Globus pallidus (tissue), 1 donor: ENCODE data around the gene ADAMTS12.

Experiments used
- DNase-seq: peaks from one replicate; pipeline ENCODE4 v3.0.0-alpha.2; 2015; ENCODE audit warnings: low spot score

Gene ADAMTS12

DNA sequence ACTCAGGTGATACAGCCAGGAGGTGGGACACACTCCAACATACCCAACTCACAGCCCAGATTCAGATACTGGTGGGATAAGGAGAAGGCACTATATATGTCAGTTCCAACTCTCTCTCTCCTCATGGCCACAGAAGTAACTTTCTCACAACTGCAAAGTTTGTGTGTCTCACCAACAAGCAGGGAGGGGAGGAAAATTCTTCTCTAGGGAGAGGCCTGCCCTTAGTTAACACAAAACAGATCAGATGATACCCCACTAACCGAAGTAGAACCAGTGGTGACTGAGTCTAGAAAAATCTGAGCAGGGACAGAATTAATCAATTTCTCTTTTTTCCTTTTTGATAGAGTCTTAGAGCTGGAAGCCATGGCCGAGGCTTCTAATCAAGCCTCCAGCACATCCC is 133.1 kb downstream of the ADAMTS12 start:
- no peak for DNase-seq

DNA sequence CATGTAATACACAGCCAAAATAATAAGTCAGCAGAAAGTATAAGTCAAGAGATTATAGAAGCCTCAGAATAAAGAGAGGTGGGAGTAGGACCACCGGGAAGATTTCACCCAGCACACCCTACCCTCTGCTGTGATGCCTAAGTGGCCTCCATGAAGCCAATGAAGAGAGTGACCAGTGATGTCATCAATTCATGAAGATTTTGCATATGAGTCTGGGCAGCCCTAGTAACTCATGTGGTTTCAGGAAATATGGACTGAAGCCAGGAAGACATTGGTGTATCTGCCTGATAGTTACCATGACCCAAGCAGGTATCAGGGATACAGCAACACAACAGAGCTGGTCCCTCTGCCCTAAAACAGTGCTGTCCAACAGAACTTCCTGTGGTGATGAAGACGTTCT is 135.3 kb downstream of the ADAMTS12 start:
- DNase-seq: no peak

DNA sequence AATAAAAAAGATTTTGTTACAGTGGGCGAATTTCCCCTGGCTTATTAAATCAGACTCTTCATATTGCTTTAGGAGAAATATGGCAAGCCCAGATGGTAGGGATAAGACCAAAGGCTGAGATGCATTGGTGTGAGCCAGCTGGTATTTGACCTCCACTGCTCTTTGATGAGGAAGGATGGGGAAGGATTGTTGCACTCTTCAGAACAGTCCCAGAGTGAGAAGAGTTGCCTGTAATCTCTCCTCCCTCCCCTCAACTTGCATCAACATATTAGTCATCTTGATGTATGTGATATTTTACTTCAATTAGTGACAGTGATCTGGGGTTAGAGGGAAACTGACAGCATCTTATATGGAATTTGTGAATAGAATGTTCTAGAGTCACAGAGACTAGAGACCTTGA is 136.6 kb downstream of the ADAMTS12 start:
- DNase-seq: no peak

- DNase-seq: no peak
These were observed 138.1 kb downstream of the ADAMTS12 start for GRCh38 chr5:33753704-33754103.

- DNase-seq: no peak
These were observed 143.0 kb downstream of the ADAMTS12 start for GRCh38 chr5:33748754-33749153.

GRCh38 chr5:33745101-33745770 is 146.6 kb downstream of the ADAMTS12 start:
- DNase-seq: no peak

DNA sequence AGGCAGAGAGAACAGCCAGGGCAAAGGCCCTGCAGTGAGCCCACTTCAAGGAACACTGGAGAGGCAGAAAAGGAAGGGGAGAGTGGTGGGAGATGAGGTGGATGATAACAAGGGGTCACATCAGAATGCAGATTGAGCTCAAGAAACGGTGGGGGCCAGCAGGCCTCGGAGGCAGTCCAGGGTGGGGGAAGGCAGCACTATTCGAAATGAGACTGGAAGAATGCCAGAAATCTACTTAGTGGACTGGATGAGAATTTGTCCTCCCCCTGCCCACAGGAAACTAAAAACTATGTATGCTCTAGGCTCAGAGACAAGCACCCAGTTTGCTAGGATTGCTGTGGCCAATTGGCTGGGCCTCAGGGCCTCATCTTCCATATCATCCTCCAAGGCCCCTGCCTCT is 148.7 kb downstream of the ADAMTS12 start:
- no peak for DNase-seq

DNA sequence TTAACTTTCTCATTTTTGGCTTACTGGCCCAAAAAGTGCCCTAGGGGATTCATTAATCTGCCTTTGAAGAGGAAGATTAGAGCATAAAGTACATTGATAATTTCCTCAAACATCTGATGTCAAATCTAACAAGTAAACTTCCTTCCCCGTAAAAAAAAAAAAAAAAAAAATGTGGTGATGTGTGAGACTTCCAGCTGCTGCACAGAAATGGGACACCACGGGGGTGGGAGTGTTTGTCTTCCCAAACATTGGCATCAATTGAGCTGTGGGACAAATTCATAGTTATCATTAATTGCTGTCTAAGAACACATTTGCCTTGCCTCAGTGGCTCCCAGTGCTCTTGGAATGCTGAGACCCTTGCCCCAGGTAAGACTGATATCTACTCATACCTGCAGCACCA is 149.6 kb downstream of the ADAMTS12 start:
- no peak for DNase-seq

- no peak for DNase-seq
These were observed 152.8 kb downstream of the ADAMTS12 start for GRCh38 chr5:33738967-33739366.

DNA sequence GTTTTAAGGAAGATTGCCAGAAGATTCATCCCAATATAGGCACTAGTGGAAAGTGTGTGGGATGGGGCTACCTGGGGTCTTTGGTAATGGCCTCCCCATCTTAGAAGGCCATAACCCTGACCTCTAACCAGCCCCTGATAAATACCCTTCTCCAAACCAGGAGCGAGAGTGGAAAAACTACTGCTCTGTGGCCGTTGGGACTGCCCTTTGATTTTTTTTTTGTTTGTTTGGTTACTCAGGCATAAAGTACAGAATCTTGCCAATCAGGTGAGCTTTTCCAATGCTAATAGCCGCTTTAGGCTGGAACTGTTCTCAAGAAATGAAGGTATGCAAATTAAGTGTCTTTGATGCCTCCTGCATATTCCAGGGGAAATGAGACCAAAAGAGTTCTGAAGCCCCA is 153.7 kb downstream of the ADAMTS12 start:
- no peak for DNase-seq

- peak; percentile 7 for DNase-seq
These were observed 154.1 kb downstream of the ADAMTS12 start for GRCh38 chr5:33737697-33738096.

DNA sequence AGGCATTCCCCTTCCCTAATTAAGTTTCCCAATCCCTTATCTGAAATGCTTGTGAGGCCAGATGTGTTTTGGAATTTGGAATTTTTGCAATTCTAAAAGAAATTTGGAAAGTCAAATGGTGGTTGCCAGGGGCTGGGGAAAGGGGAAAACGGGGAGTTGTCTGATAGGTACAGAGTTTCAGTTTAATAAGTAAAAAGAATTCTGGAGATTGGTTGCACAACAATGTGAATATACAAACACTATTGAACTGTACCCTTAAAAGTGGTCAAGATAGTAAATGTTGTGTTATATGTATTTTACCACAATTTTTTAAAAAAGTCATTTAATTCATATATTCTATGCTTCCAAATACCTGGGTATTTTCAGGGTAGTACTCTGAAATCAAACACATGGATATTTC is 154.5 kb downstream of the ADAMTS12 start:
- no peak for DNase-seq

DNA sequence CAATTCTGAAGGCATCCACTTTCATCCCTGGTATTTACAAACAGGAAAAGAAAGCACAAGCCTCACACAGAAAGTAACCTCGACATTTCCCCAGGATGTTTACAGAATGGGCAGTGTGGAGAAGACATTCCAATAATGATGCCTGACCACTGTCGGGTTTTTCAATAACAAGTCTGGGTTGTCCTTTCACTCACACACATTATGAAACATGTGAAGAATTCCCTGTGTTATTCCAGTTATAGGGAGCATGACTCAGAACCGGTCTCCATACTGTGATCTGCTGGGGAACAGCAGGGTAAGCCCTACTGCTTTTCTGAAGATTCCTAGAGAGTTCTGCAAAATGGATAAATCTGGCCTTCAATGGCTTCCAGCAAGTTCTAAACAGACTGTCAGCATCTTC is 155.3 kb downstream of the ADAMTS12 start:
- DNase-seq: no peak

DNA sequence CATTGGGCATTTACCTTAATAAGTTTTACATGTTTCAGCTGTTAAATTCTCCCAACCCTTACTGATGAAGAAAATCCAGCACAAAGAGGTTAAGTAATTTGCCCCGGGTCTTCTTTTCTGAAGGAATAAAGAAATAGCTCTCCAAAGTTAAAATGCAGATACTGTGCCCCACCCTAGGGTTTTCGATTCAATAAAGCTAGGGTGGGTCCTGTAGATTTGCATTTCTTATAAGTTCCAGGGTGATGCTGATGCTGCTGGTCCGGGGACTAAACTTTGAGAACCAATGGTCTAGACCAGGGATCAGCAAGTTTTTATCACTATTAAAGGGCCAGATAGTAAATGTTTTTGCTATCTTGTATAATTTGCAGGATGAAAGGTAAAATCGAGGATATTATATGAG is 156.7 kb downstream of the ADAMTS12 start:
- no peak for DNase-seq

DNA sequence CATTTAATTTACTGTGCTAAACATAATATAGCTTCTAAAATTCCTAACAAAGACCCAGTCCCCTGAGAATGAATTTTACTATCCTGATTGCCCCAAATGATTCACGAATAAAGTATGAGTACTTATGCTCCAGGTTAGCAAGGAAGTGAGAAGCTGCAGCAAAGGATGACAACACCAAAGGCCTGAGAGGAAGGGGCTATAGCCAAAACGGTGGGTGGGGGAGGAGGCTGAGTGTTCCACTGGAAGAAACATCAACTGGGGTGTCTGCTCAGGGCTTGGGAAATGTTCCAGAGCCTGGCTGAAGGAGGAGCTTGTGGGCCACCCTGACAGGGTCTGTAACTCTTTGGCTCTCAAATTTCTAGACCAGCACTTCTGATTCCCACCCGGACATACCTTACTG is 157.3 kb downstream of the ADAMTS12 start:
- DNase-seq: no peak

DNA sequence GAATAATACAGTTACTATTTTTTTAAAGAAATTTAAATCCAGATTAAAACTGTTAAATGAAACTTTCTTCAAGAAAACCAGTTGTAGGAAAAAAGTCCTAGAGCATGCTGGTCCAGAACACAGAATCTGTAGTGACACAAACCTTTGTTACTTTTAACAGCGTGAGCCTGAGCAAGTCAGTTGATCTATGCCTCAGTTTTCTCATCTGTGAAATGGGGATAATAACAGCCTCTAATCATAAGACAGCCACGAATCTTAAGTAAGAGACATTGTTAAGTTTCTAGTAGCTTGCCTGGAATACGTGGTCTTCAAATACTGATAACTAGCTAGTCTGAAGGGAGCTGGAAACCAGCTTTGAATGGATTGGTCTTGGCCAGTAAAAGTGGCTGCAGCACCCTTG is 158.6 kb downstream of the ADAMTS12 start:
- DNase-seq: no peak

- DNase-seq: no peak
These were observed 165.2 kb downstream of the ADAMTS12 start for GRCh38 chr5:33726422-33727165.

DNA sequence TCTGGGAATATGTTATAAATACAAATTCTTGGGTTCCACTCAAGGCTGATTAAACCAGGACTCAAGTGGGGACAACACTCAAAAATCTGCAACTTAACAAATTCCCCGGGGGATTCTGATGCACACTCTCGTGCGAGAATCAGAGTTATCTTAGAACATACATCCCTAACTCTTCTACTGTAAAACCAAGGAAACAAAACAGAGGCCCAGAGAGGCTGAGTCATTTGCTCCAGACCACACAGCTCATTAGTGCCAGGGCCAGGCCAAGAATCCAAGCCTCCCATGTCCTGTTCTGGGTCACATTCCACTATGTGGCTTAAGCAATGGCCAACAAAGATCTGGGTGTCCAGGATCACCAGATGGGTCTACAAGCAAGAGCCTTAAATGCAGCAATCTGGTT is 166.0 kb downstream of the ADAMTS12 start:
- DNase-seq: no peak

DNA sequence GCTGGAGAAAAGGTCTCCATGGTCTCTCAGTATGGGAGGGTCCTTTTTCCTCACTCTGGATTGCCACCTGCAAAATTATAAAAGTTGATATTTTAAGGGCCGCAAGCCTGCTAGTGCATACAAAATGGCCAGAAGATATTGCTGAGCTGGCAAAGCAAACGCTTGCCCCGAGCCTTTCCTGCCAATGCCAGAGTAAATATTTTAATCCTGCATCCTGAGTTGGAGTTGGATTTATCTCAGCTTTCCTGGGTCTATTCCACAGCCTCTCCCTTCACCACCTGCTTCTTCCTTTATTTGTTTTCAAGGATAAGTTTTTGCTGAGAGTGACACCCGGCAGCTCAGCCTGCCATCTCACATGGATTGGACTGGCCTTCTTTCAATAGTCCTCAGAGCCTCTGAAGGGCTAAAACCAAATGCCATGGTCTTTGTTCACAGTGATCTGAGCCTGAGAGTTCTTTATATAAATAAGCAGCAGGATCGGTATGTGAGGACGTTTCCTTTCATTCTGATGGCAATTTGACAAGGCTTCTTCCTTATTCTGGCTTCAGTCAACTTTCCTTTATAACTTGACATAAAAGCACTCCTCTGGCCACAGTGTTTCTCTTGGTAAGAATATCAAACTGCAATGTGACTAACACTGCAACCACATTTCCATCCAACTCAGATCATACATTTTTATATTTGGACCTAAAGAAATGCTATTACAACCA is 170.1 kb downstream of the ADAMTS12 start:
- no peak for DNase-seq

GRCh38 chr5:33720176-33720575 is 171.6 kb downstream of the ADAMTS12 start:
- DNase-seq: no peak

GRCh38 chr5:33719769-33720168 is 172.0 kb downstream of the ADAMTS12 start:
- no peak for DNase-seq

DNA sequence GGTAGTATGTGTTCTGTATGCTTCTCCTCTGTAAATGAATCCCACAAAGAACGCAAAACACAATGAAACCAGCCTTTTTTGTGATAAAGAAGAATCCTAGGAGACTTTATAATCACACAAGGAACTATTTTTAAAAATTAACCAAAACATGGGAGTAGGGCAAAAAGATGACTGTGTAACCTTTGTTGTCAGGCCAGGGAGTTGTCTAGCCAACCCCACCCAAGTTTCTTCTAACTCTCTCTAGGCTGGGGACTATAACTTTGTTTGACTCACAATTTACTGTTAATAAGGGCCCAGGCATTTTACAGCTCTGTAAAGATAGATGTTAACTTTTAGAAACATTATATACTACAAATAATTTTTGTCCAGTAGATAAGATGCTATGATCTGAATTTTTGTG is 176.1 kb downstream of the ADAMTS12 start:
- no peak for DNase-seq

GRCh38 chr5:33713136-33713765 is 178.5 kb downstream of the ADAMTS12 start:
- DNase-seq: peak; percentile 37
